H9 (cell line): Measurements from ENCODE around the gene HMGCS1. TPM values are rescaled to one million over a fixed set of nuclear protein-coding genes. Genes with fewer than 3 reads are reported as not detected.

ENCODE experiments used
- DNase-seq: peaks from one replicate; pipeline ENCODE4 v3.0.0-alpha.2; 2017
- H2AFZ ChIP-seq: one replicate; pipeline ENCODE4 v1.6.1; 2013; ENCODE audit warnings: mild to moderate bottlenecking, low read length, control low read depth, moderate library complexity
- H2AK5ac ChIP-seq: 2 replicates; pipeline ENCODE4 v1.6.1; 2013; ENCODE audit warnings: low read length, control low read depth, mixed read lengths; ENCODE audit not compliant: insufficient read length
- H2BK120ac ChIP-seq: one replicate; pipeline ENCODE4 v1.6.1; 2013; ENCODE audit warnings: low read depth, mild to moderate bottlenecking, low read length, control low read depth, inconsistent platforms; ENCODE audit not compliant: poor library complexity, severe bottlenecking
- H2BK12ac ChIP-seq: 2 replicates; pipeline ENCODE4 v1.6.1; 2013; ENCODE audit warnings: low read length, control low read depth, mixed read lengths, low read depth; ENCODE audit not compliant: insufficient read length
- H2BK15ac ChIP-seq: 2 replicates; pipeline ENCODE4 v1.6.1; 2013; ENCODE audit warnings: low read depth, low read length, control low read depth
- H2BK20ac ChIP-seq: one replicate; pipeline ENCODE4 v1.6.1; 2013; ENCODE audit warnings: low read depth, mild to moderate bottlenecking, low read length, control low read depth, inconsistent platforms; ENCODE audit not compliant: poor library complexity, severe bottlenecking
- H2BK5ac ChIP-seq: 2 replicates; pipeline ENCODE4 v1.6.1; 2013; ENCODE audit warnings: low read length, control low read depth, mixed read lengths; ENCODE audit not compliant: insufficient read length
- H3K14ac ChIP-seq: 2 replicates; pipeline ENCODE4 v1.6.1; 2013; ENCODE audit warnings: low read length, control low read depth; ENCODE audit not compliant: insufficient read depth
- H3K18ac ChIP-seq: 2 replicates; pipeline ENCODE4 v1.6.1; 2013; ENCODE audit warnings: low read depth, mild to moderate bottlenecking, mixed read lengths, low read length, control low read depth; ENCODE audit not compliant: insufficient read length
- H3K23ac ChIP-seq: 2 replicates; pipeline ENCODE4 v1.6.1; 2013; ENCODE audit warnings: low read length, control low read depth, mixed read lengths, low read depth; ENCODE audit not compliant: insufficient read length
- H3K23me2 ChIP-seq: 2 replicates; pipeline ENCODE4 v1.6.1; 2013; ENCODE audit warnings: low read depth, mild to moderate bottlenecking, mixed read lengths, low read length, control low read depth; ENCODE audit not compliant: insufficient read length, poor library complexity, severe bottlenecking
- H3K27ac ChIP-seq: 2 replicates; pipeline ENCODE4 v1.5.1; 2013; ENCODE audit warnings: low read length, control low read depth, mixed read lengths, low read depth; ENCODE audit not compliant: insufficient read length
- H3K27me3 ChIP-seq: 2 replicates; pipeline ENCODE4 v1.6.1; 2013; ENCODE audit warnings: low read length, control low read depth, inconsistent platforms; ENCODE audit not compliant: insufficient read depth
- H3K4ac ChIP-seq: 2 replicates; pipeline ENCODE4 v1.6.1; 2013; ENCODE audit warnings: low read depth, mild to moderate bottlenecking, control low read depth, inconsistent platforms, low read length, moderate library complexity
- H3K4me1 ChIP-seq: 2 replicates; pipeline ENCODE4 v1.6.1; 2013; ENCODE audit warnings: low read length, control low read depth, inconsistent platforms; ENCODE audit not compliant: insufficient read depth
- H3K4me2 ChIP-seq: 2 replicates; pipeline ENCODE4 v1.6.1; 2013; ENCODE audit warnings: low read length, control low read depth, mixed read lengths; ENCODE audit not compliant: insufficient read length, insufficient read depth
- H3K56ac ChIP-seq: 2 replicates; pipeline ENCODE4 v1.6.1; 2013; ENCODE audit warnings: low read depth, mild to moderate bottlenecking, mixed read lengths, low read length, control low read depth; ENCODE audit not compliant: insufficient read length
- H3K79me1 ChIP-seq: 2 replicates; pipeline ENCODE4 v1.6.1; 2013; ENCODE audit warnings: low read depth, mild to moderate bottlenecking, moderate library complexity, low read length, control low read depth, inconsistent platforms; ENCODE audit not compliant: insufficient read depth, poor library complexity, severe bottlenecking
- H3K79me2 ChIP-seq: 2 replicates; pipeline ENCODE4 v1.6.1; 2013; ENCODE audit warnings: low read length, control low read depth, inconsistent platforms; ENCODE audit not compliant: insufficient read depth
- H3K9ac ChIP-seq: 2 replicates; pipeline ENCODE4 v1.6.1; 2013; ENCODE audit warnings: low read length, control low read depth, mixed read lengths; ENCODE audit not compliant: insufficient read length; ENCODE audit errors: extremely low read depth
- H3K9me3 ChIP-seq: one replicate; pipeline ENCODE4 v1.6.1; 2013; ENCODE audit warnings: low read depth, low read length, inconsistent platforms; ENCODE audit not compliant: control insufficient read depth
- H3T11ph ChIP-seq: one replicate; pipeline ENCODE4 v1.6.1; 2013; ENCODE audit warnings: mild to moderate bottlenecking, low read length, control low read depth, inconsistent platforms
- H4K20me1 ChIP-seq: one replicate; pipeline ENCODE4 v1.6.1; 2013; ENCODE audit not compliant: control insufficient read depth, insufficient read length, insufficient read depth
- H4K5ac ChIP-seq: 2 replicates; pipeline ENCODE4 v1.6.1; 2013; ENCODE audit warnings: low read depth, mild to moderate bottlenecking, mixed read lengths, low read length, control low read depth; ENCODE audit not compliant: insufficient read length
- H4K8ac ChIP-seq: replicated peaks from 2 replicates; pipeline ENCODE4 v1.6.1; 2013; ENCODE audit warnings: low read length, control low read depth, mixed read lengths, low read depth; ENCODE audit not compliant: insufficient read length
- H4K91ac ChIP-seq: 2 replicates; pipeline ENCODE4 v1.6.1; 2013; ENCODE audit warnings: low read depth, mild to moderate bottlenecking, moderate library complexity, mixed read lengths, low read length, control low read depth; ENCODE audit not compliant: insufficient read length
- H3K27ac Mint-ChIP-seq, 3 experiments: 2 replicates in 2 of 3; 3 replicates in 1 of 3; pipeline ENCODE4 v1.8.0; 2020 to 2021; ENCODE audit warnings: mixed read lengths in 3 of 3, mild to moderate bottlenecking in 1 of 3, moderate library complexity in 1 of 3
- H3K27me3 Mint-ChIP-seq: 2 replicates; pipeline ENCODE4 v1.8.0; 2021; ENCODE audit warnings: low read depth, mild to moderate bottlenecking, moderate library complexity, mixed read lengths
- H3K36me3 Mint-ChIP-seq, 3 experiments: 2 replicates in 2 of 3; 3 replicates in 1 of 3; pipeline ENCODE4 v1.8.0; 2020 to 2021; ENCODE audit warnings: low read depth in 3 of 3, mixed read lengths in 3 of 3; ENCODE audit not compliant: insufficient read depth in 1 of 3
- H3K4me1 Mint-ChIP-seq, 2 experiments: 2 replicates each; pipeline ENCODE4 v1.8.0; 2020; ENCODE audit warnings: mixed read lengths in 2 of 2
- H3K4me3 Mint-ChIP-seq, 2 experiments: 2 replicates in 1 of 2; 3 replicates in 1 of 2; pipeline ENCODE4 v1.8.0; 2020 to 2021; ENCODE audit warnings: mild to moderate bottlenecking in 2 of 2, mixed read lengths in 2 of 2, moderate library complexity in 1 of 2
- H3K9me3 Mint-ChIP-seq, 2 experiments: 2 replicates in 1 of 2; 3 replicates in 1 of 2; pipeline ENCODE4 v1.8.0; 2020; ENCODE audit warnings: mild to moderate bottlenecking in 2 of 2, mixed read lengths in 2 of 2, moderate library complexity in 1 of 2
- WGBS: extraction: QIAGEN DNeasy Blood & Tissue Kit; methylation state at CpG from one replicate; pipeline ENCODE4 v1.1.7; 2013; ENCODE audit warnings: missing lambda C conversion rate, low lambda C conversion rate, mixed read lengths; ENCODE audit not compliant: insufficient read length; ENCODE audit errors: extremely low coverage; 5-methylcytosine and 5-hydroxymethylcytosine counted together
- total RNA-seq: library from RNA; stranded (reverse); gene quantifications from 2 replicates; pipeline ENCODE4 v1.2.1, GENCODE V29; 2021
- TF ChIP-seq, protein P1 (sequence below): fragments of 200-600 bp; sonication (generic); conservative IDR thresholded peaks from 3 replicates; pipeline ENCODE4 v1.8.0; 2021; ENCODE audit warnings: antibody characterized with exemption, mild to moderate bottlenecking

HMGCS1 gene
- total RNA-seq, 1 experiment from 2014 or later = 147 TPM

GRCh38 chr5:43353668-43354067, 40.5 kb upstream of the HMGCS1 start:
- Histone ChIP-seq H2AK5ac (no peak overlapping the region), H2BK120ac (no peak overlapping the region), H2BK12ac (no peak overlapping the region), H3K9me3 (no peaks in the 10 kb centered on the region), H2BK15ac (no peak overlapping the region), H3K23me2 (no peaks in the 10 kb centered on the region), H3K27me3 (no peaks in the 10 kb centered on the region), H2AFZ (no peak overlapping the region), H4K91ac (no peak overlapping the region), H4K8ac (no peak overlapping the region), H2BK20ac (no peak overlapping the region), H3K9ac (no peak overlapping the region), H3K79me2 (no peaks in the 10 kb centered on the region), H3K4me2 (no peak overlapping the region), H3K18ac (no peak overlapping the region), H3K79me1 (no peaks in the 10 kb centered on the region), H4K20me1 (no peaks in the 10 kb centered on the region), H3K4ac (no peak overlapping the region), H2BK5ac (no peak overlapping the region), H3K56ac (no peak overlapping the region), H3K23ac (no peak overlapping the region), H3K4me1 (no peaks in the 10 kb centered on the region), H3T11ph (no peak overlapping the region), H3K27ac (no peak overlapping the region), H4K5ac (peak overlapping the region; percentile 42), H3K14ac (no peak overlapping the region)
- peaks cover 0 to 2% of the 10 kb centered on the region in 2 experiments; a peak in 3 of 5 replicates for H3K9me3 Mint-ChIP-seq
- no peaks in the 10 kb centered on the region for H3K36me3 Mint-ChIP-seq
- no peaks in the 10 kb centered on the region for H3K4me1 Mint-ChIP-seq
- WGBS = no CpG with 5 or more reads among the region's 1 CpG
- TF ChIP-seq, protein P1, sequence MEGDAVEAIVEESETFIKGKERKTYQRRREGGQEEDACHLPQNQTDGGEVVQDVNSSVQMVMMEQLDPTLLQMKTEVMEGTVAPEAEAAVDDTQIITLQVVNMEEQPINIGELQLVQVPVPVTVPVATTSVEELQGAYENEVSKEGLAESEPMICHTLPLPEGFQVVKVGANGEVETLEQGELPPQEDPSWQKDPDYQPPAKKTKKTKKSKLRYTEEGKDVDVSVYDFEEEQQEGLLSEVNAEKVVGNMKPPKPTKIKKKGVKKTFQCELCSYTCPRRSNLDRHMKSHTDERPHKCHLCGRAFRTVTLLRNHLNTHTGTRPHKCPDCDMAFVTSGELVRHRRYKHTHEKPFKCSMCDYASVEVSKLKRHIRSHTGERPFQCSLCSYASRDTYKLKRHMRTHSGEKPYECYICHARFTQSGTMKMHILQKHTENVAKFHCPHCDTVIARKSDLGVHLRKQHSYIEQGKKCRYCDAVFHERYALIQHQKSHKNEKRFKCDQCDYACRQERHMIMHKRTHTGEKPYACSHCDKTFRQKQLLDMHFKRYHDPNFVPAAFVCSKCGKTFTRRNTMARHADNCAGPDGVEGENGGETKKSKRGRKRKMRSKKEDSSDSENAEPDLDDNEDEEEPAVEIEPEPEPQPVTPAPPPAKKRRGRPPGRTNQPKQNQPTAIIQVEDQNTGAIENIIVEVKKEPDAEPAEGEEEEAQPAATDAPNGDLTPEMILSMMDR = no peak
- H3K4me3 Mint-ChIP-seq = no peak overlapping the region
- no peak overlapping the region; a peak in 1 of 7 replicates for H3K27ac Mint-ChIP-seq
- H3K27me3 Mint-ChIP-seq = peaks cover 5% of the 10 kb centered on the region; the same call in 1 of the 2 replicates
- no peak for DNase-seq
